Measurements from ENCODE around the gene AP1S2.

AP1S2 gene

GRCh38 chrX:15812192-15812938, 42.2 kb downstream of the AP1S2 start:
- DNase-seq (ENCODE audit: low read depth in 2 of 2): no peak

DNA sequence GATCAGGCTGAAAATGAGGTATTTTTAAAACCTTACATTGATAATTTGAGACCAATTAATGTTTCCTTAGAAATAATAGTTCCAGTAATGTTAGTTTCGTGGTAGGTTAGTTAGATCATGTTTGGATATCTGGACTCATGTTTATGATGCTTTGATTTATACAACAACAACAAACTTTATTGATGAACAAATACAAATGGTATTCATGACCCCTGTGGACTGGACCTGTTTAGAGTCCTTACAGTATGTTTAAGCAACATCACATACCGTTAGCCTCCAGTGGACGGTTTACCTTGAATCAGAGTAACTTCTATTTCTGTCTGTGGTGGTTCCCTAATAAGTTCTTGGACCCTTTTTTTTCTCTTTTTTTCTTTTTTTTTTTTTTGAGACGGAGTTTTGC, 46.4 kb downstream of the AP1S2 start:
- DNase-seq (ENCODE audit: low read depth in 2 of 2): no peak

- no peak for DNase-seq (ENCODE audit: low read depth in 2 of 2)
Observed at GRCh38 chrX:15804563-15804962, 50.0 kb downstream of the AP1S2 start.

- no peak for DNase-seq (ENCODE audit: low read depth in 2 of 2)
Observed at GRCh38 chrX:15797707-15798106, 56.9 kb downstream of the AP1S2 start.

DNA sequence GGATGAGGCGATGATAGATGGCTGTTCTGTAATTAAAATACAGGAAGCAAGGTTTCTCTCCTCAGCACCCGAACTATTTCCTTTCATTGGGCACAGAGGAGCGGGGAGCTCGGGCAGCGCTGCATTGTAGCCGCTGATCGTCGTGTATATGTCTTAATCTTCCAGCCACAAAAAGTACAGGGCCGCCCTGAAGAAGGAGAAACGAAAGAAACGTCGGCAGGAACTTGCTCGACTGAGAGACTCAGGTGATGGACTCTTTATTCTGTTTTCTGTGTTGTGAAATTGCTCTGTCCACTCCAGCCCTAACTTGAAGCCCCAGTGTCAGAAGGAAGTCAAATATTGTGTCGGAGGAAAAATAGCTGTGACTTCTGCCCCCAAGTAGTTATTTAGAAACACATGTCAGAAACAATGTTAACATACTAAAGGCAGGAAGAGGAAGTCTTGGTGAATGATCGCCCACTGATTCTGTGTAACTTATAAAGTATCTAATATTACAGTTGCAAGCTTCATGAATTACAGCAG, 63.8 kb downstream of the AP1S2 start:
- DNase-seq (ENCODE audit: low read depth in 2 of 2): no peak

GRCh38 chrX:15789979-15790768, 64.4 kb downstream of the AP1S2 start, which contains the start of gene ZRSR2:
ZRSR2 (plus strand) TSS chrX:15790484; CDS start chrX:15790496, 12 bp downstream.
- DNase-seq (ENCODE audit: low read depth in 2 of 2): peak; percentile 66 to 74

- no peak for DNase-seq (ENCODE audit: low read depth in 2 of 2)
Observed at GRCh38 chrX:15786915-15787314, 67.7 kb downstream of the AP1S2 start.

GRCh38 chrX:15785176-15785750, 69.3 kb downstream of the AP1S2 start:
- no peak for DNase-seq (ENCODE audit: low read depth in 2 of 2)

DNA sequence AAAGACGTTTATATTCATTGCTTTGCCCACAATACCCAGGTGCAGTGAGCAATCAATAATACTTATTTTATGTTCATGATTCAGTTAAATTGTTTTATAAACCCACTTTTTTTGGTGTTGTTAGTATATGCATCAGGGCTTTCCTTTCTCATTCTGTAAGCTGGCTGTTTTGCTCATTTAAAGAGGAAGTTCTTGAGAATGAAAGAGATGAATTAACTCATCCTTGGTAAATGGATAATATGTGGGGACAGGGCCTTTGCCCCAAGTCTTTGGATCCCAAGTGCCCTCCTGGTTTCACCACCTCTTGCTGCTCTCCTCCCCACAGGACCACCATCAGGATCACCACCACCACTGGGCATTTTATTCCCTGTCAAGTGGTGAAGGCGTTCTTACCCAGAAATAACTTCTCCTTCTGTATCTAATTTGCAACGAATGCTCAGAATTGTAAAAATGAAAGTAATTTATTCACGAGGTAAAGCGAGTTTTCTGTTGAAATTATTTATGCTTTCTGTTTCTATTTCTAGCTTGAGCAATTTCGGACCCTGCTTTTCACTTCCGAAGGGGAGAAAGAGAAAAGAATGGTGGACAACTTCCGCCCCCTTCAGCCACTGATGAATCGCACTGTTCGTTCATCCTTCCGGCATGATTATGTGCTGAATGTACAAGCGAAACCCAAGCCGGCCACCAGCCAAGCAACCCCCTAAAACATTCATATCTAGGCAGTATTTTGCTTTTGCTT, 72.5 kb downstream of the AP1S2 start:
- DNase-seq (ENCODE audit: low read depth in 2 of 2): no peak
